Stimulated activated CD4-positive, alpha-beta T cell treated with anti-CD3 and anti-CD28 coated beads, Interleukin-12 subunit alpha, Interleukin-12 subunit beta, amount 100 ng/mL, for 48 hours (primary cell): Measurements from ENCODE around the gene CTNNA3.
"Not testable (repeated sequence)": the region's sequence is repeated elsewhere in the genome, so short reads cannot be mapped to it uniquely, and the experiment has no call there.

Source experiments
- DNase-seq, 3 donors: peaks; one replicate each; pipeline ENCODE4 v3.0.0-alpha.2; 2020; ENCODE audit warnings: low read depth in 2 of 3, low spot score in 1 of 3

CTNNA3 gene

DNA sequence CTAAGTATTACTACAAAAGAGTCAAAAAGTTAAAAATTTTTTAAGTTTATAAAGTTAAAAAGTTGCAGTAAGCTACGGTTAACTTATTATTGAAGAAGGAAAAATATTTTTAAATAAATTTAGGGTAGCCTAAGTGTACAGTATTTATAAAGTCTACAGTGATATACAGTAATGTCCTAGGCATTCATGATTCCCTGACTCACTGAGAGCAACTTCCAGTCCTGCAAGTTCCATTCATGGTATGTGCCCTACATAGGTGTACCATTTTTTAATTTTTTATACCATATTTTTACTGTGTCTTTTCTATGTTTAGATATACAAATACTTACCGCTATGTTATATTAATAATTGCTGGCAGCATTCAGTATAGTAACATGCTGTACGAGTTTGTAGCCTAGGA, 92.3 kb downstream of the CTNNA3 start:
- DNase-seq, result no peak

DNA sequence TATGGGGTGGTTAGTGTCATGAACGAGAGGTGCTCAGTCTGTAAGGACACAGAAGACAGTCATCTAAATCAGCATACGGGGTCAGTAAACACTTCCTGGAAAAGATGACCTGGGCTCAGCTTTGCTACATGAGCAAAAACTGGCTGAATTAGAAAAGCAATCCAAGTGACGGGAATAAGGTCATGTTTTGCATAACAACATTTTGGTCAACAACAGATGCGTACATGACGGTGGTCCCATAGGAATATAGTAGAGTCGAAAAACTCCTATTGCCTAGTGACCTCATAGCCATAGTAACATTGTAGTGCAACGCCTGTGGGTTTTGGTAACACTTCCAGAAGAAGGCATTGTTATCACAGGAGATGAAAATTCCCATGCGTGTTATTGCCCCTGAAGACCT, 92.9 kb downstream of the CTNNA3 start:
- no peak for DNase-seq

DNA sequence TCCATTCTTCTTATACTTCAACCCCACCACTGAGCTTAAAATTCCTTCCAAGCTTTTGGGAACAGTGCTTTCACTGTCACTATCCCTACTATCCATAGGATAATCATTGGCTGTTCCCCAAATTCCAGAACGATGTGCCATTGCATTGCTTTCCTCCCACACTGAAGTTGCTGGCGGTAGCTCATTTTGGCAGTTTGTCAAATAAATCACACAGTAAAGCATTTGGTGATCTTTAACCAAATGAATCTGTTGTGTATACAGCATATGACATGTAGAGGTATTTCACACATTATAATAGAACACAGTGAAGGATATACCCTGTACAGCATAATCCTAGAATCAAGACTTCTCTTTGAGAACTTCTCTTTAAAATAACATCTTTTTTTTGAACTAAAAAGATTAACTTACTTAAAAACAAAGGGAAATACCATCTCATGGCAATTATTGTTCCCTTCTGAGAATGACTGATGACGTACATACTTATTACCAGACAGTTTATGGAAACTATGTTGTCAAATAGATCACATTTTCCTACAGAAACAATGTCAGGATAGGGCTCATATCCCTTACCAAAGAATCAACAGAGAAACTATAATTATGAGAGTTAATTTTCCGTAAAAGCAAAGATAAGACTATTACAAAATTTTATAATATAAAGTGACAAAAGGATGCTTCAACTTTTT, 93.6 kb downstream of the CTNNA3 start:
- no peak for DNase-seq

DNA sequence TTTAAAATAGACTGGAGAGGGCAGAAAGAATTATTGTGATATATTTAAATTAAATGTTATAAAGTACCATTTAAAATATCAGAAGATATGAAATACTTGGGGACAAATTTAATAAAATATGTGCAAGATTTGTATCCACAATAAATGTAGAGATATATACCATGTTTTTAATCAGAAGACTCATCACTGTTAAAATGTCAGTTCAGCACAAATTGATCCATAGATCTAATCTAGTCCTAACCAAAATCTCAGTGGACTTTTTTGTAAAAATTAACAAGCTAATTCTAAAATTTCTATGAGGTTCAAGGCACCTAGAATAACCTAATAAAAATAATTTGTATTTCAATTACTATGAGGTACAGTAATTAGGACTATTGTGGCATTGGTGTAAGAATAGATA, 96.4 kb downstream of the CTNNA3 start:
- DNase-seq, result no peak

DNA sequence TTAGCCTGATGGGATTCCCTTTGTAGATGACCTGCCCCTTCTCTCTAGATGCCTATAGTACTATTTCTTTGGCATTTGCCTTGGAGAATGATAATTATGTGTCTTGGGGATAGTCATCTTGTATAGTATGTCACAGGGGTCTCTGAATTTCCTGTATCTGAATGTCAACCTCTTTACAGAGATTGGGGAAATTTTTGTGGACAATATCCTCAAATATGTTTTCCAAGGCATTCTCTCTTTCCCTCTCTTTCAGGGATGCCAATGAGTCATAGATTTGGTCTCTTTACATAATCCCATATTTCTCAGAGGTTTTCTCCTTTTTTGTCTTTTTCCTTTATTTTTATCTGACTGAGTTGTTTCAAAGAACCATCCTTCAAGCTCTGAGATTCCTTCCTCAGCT, 99.4 kb downstream of the CTNNA3 start:
- no peak for DNase-seq

DNA sequence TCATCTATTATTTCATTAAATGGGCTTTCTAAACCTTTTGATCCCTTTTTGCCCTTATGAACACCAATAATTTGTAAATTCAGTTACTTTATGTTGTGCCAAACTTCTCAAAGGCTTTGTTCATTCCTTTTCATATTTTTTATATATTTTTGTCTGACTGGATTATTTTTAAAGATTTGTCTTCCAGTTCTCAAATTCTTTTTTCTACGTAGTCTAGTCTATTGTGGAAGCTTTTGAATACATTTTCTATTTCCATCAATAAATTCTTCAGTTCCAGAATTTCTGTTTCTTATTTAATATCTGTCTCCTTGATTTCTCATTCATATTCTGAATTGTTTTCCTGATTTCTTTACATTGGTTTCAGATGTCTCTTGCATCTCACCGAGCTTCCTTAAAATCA, 108.2 kb downstream of the CTNNA3 start:
- DNase-seq, result no peak

DNA sequence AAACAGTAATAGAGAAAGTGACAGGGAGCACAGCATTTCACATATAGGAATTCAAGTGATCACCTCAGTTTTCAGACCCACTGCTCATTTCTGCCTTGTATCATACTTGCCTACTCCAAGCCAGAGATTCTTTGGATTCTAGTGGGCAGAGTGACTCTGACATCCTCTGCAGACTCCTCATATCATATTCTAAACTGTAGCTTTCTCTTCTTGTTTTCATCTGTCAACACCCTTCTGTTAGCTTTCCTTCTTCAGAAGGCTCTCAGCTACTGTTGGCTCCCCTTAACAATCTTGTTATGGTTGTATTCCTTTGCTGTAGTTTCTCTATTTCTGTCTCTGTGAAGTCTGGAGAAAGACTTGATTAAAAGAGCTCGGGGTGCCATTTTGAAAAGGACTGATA, 120.5 kb downstream of the CTNNA3 start:
- no peak for DNase-seq

DNA sequence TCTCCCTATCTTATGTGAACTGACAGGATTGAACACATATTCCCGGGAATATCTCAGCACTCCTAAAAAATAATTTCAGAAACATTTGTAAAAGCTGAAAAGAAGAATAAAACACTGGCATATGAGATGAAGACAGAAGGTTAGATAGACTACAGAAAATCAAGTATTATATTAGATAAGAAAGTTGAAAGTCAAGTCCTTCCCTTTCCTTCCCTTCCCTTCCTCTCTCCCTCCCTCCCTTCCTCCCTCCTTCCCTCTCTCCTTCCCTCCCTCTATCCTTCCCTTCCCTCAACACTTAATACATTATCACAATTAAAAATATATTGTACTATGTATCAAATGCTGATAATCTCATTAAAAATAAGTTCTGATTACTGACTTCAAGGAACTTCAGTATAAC, 122.5 kb downstream of the CTNNA3 start:
- DNase-seq, result no peak

DNA sequence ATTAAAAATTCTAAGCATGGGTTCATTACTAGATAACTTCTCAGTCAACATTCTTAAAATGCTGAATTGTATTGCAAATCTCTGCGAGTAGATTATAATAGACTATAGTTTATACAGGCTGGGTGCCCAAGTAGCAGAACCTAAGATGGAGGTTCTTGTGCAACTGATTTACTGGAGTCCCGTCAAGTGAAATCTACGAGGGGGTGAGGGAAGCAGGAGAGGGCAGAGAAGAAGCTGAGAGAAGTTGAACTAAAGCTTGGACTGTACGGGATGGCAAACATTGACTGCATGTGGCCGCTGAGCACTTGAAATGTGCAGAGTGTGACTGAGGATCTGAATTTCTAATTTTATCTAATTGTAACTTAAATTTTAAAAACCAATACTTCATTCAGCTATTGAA, 124.5 kb downstream of the CTNNA3 start:
- no peak for DNase-seq

DNA sequence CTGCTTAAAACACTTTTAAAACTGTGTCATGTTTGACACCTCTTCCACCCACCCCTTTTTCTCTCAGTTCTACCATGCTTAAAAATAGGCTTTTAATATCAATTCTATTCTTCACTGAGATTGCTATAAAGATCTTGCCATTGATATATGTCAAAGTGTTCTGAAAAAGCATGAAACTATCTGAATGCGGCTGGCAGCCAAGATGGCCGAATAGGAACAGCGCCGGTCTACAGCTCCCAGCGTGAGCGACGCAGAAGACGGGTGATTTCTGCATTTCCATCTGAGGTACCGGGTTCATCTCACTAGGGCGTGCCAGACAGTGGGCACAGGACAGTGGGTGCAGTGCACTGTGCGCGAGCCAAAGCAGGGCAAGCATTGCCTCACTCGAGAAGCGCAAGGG, 137.7 kb downstream of the CTNNA3 start:
- not testable (repeated sequence) for DNase-seq

DNA sequence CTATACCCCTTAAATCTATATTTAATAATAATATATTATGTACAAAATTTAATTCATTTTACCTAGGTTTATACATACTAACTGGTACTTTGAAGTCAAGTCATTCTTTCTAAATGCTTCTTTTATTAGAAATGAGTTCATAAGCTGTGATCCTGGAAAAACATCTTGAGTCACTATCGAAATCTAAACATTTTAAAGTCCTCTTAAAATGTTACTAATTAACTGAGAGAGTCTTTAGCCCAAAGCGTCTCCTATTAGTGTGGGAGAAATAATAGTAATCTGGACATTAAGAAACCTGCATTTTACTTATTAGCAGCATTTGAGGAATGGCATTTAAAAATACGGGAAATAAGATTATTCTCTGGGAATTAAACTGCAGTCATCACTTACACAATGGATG, 142.7 kb downstream of the CTNNA3 start:
- DNase-seq, result no peak

DNA sequence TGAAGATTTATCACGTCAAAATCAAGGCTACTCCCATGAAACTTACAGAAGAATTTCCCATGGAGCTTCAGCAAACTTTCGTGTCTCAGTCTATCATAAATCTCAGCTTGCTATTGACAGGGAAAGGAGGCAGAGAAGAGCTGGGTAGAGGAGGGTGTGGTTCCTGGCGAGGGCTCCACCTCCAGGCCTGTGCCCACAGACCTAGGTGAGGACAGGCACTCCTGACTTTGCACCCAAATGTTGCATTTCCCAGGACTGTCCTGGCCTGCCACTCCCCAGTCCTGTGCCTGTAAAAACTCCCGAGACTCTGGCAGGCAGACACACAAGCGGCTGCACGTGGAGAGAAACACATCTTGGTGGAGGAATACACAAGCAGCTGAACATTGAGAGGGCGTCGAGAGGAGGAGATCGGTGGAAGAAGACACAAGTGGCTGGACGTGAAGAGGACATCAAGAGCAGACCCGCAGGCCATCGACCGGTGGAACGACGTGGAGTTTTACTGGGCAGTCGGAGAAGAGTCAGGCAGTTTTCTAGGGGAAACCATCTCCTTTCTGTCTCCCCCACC, 145.1 kb downstream of the CTNNA3 start:
- DNase-seq, result no peak

DNA sequence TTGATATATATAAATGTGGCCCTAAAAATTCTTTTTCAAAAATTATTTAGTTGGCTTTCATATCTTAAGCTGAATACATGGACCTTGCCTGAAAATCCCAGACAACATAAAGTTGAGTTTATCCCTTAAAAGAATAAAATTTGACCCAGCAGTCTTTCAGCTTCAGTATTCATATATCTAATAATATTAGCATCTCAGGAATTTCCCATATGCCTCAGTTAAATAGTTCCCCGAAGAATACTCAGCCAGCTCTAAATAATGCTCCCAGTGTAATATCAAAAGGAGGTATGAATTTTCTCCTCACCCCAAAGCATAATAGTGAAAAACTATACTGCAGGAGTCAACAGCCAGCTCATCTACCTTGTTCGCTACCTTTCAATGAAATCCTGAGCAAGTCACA, 145.9 kb downstream of the CTNNA3 start:
- DNase-seq, result no peak

DNA sequence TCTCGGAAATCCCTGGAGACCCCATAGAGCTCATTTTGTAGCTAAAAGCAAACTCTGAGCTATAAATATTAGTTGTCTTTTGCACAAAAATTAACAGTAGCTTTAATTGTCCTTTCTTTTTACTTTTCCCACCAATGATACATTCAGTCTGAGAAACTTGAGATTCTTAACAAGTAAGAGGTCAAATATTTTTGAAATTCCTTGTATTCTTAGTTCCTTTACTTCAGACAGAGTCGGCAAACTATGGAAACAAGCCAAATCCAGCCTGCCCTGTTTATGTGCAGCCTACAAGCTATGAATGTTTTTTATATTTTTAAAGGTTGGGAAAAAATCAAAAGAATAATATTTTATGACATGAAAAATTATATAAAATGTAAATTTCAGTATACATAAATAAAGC, 146.6 kb downstream of the CTNNA3 start:
- no peak for DNase-seq

DNA sequence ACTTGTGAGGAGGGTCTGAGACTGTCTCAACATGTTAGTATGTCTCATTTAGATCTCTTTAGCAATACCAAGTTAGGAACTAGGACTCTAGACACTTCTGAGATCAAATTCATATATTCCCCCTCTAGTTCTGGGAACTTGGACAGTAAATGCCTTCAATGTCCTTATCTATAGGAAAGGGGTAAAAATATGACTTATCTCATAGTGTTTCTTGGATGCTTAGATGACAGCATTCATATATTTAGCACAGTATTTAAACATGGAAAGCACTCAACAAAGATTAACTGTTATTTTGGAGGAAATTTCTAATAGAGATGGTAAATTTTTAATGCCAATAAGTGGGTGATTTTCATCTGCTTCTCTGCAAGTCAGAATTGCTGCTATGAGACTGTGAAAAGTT, 154.6 kb downstream of the CTNNA3 start:
- no peak for DNase-seq

DNA sequence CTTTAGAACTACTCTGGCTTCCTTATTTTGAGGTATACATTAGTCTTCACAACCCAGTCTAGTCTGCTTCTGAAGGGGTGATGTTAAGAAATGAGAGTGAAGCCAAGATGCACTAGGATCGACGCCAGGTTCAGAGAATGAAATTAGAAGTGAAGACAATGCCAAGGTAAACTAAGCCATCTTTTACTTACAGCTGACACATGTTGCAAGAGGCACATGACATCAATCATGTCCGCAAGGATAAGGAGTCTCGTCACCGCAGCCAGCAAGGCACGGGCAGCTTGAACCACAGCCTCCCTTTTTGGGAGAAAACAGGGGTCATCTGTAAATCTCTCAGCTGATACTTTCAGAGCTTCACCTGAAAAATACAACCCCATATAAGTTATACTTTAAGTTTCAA, 156.7 kb downstream of the CTNNA3 start:
- no peak for DNase-seq

DNA sequence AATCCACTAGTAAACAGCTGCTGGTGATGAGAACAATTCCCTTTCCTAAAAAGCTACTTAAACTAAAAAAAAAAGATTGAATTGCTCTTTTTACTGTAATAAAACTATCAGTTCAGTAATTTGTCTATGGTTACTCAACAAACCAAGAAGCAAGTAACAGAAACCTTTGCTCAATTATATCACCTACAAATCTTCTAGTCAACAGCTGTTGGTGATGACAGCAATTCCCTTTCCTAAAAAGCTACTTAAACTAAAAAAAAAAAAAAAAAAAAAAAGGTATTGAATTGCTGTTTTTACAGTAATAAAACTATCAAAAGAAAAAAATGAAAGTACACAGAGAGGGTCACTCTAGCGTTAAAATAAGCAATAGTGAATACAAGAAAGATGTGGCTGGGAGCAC, 158.1 kb downstream of the CTNNA3 start:
- no peak for DNase-seq

DNA sequence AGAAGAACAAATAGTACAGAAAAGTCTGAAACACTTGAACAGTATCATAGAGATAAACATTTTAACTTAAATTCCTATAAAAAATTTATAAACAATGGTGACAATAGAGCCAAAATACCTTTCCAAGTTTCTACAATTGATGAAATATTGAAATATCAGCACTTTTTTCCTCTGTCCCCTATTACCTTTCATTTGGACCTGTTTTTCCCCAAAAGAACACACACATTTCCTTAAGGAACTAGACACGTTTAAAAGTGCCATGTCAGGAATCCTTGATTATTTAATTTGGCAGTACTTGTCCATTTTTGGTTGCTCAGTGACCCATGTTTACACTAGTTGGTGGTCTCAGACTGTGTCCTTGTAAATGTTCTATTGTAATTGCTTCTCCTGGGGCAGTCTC, 162.6 kb downstream of the CTNNA3 start:
- no peak for DNase-seq

DNA sequence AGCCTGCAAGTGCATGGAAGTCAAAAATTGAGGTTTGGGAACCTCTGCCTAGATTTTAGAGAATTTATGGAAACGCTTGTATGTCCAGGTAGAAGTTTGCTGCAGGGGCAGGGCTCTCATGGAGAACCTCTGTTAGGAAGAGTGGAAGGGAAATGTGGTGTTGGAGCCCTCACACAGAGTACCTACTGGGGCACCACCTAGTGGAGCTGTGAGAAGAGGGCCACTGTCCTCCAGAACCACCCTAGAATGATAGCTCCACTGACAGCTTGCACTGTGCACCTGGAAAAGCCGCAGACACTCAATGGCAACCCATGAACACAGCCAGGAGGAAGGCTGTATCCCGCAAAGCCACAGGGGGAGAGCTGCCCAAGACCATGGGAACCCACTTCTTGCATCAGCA, 165.0 kb downstream of the CTNNA3 start:
- not testable (repeated sequence) for DNase-seq

DNA sequence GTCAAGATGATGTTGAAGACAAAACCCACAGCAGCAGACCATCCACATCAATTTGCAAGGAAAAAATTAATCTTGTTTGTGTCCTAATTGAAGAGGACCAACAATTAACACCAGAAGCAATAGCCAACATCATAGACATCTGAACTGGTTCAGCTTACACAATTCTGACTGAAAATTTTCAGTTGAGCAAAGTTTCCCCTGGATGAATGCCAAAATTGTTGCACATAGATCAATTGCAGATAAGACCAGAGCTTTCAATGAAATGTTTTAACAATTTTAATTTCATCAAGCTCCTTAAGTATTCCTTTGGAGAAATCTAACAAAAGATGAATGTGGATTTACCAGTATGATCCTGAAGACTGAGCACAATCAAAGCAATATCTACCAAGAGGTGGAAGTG, 168.6 kb downstream of the CTNNA3 start:
- no peak for DNase-seq

DNA sequence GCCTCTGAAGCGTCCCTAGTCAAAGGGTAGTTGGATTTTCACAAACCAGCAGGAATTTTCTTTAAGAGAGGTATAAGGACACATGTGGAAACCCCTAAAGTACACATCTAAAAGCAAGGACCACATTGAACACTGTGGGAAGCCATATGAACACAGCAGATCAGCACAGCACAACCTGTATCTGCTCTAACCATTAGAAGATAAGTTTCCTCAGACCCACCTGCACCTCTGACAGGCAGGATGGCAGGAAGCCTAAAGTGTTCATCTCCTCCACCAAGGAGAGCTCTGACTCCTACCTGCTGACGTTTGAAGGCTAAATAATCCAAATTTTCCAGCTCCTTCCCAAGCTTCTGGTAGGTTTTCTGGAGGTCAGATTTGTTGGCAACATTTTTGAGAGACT, 174.4 kb downstream of the CTNNA3 start:
- no peak for DNase-seq

DNA sequence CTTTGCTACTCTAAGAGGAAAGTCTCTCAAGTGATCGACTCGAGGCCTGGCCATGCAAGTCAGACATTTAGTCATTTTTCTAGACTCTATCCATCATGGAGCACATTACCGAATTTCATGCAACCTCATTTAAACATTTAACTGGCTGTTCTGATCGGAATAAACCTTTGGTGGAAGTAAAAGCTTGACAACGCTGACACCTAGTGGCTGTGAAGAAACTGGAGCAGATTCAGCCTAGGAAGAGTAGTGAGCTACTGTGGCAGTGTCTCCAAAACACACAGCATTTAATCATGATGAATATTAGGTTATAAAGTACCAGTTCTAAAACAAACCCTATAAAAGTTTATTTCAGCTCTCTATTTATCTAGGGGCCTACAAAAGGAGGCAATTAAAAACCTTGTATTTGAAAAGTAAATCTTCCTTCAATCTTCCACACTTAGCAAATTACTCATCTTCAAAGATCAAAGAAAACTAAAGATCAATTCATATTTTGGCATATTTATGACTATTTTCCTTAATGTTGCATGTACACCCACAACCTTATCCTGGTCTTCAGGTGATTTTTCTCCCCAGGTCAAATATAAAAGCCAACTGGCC, 175.0 kb downstream of the CTNNA3 start:
- peak in 2 of 3 donors; percentile 11 to 40 for DNase-seq

DNA sequence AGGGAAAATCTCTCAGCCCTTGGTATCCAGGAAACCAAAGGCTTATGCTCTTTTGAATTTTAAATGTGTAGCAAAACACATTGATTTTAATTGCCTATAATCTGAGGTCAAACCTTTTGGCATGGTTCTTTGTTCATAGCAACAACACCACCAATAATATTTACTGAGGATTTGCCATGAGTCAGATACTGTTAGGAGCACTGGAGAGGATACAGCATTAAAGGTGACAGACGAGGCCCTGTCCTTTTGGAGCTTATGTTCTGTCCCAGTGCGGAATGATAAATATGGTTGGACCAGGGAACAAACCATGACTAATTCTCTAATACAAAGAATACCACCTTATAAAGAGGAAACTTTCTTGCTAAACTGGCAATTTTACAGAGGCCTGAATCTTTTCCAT, 176.6 kb downstream of the CTNNA3 start:
- DNase-seq, result no peak
